IMR-90 (cell line): Measurements from ENCODE around the gene KNTC1. TPM values are rescaled to one million over a fixed set of nuclear protein-coding genes. Genes with fewer than 3 reads are reported as not detected.
A peak's percentile ranks its signal among the peaks of the same experiment; 100 is the strongest.

Source experiments
- ATAC-seq: fragments of 200-7000 bp; cut with Tn5 transposase; 2 replicates; pipeline ENCODE4 v1.9.1; 2020; ENCODE audit warnings: low read depth, mild to moderate bottlenecking, moderate library complexity
- BruUV-seq: library from RNA; stranded (reverse); fragments of 400-500 nt; replicated peaks from 2 replicates; lab custom pipeline; 2021; lab: Mats Ljungman, UMichigan
- CTCF ChIA-PET: fragments of 300-600 bp; formaldehyde crosslinking; extraction: SDS; loops from one replicate; lab custom pipeline; 2021; ENCODE audit warnings: antibody characterized with exemption; lab: Yijun Ruan, JAX
- POLR2A ChIA-PET: fragments of 300-600 bp; sonication (Branson Sonifier 250); formaldehyde crosslinking; loops from one replicate; lab custom pipeline; 2022; ENCODE audit warnings: antibody characterized with exemption; ENCODE audit not compliant: unreplicated experiment; lab: Charles Lee
- DNase-seq: peaks from one replicate; pipeline ENCODE4 v3.0.0; 2013
- H2AFZ ChIP-seq: replicated peaks from 2 replicates; pipeline ENCODE3; 2013; ENCODE audit warnings: low read length, mild to moderate bottlenecking; ENCODE audit not compliant: poor library complexity
- H2AK5ac ChIP-seq: 2 replicates; pipeline ENCODE4 v1.6.1; 2013; ENCODE audit warnings: low read depth, low read length, inconsistent platforms
- H2AK9ac ChIP-seq: replicated peaks from 2 replicates; pipeline ENCODE3; 2013; ENCODE audit warnings: mild to moderate bottlenecking, low read depth, low read length, moderate library complexity; ENCODE audit not compliant: poor library complexity
- H2BK120ac ChIP-seq: 2 replicates; pipeline ENCODE4 v1.6.1; 2013; ENCODE audit warnings: low read depth, low read length, inconsistent platforms
- H2BK15ac ChIP-seq: 3 replicates; pipeline ENCODE4 v1.6.1; 2013; ENCODE audit warnings: low read depth, low read length, inconsistent platforms
- H2BK20ac ChIP-seq: 2 replicates; pipeline ENCODE4 v1.6.1; 2013; ENCODE audit warnings: low read depth, mild to moderate bottlenecking, inconsistent platforms, low read length, moderate library complexity
- H2BK5ac ChIP-seq: 2 replicates; pipeline ENCODE4 v1.6.1; 2013; ENCODE audit warnings: mild to moderate bottlenecking, low read depth, low read length, inconsistent platforms; ENCODE audit not compliant: poor library complexity, severe bottlenecking
- H3K14ac ChIP-seq: replicated peaks from 2 replicates; pipeline ENCODE4 v1.6.1; 2013; ENCODE audit warnings: low read depth, low read length, inconsistent platforms
- H3K18ac ChIP-seq: 2 replicates; pipeline ENCODE4 v1.6.1; 2013; ENCODE audit warnings: low read depth, low read length, control low read depth
- H3K23ac ChIP-seq: 2 replicates; pipeline ENCODE4 v1.6.1; 2013; ENCODE audit warnings: low read depth, low read length, inconsistent platforms
- H3K27ac ChIP-seq: 2 replicates; pipeline ENCODE4 v1.5.1; 2013; ENCODE audit warnings: mild to moderate bottlenecking, control low read depth, low read length; ENCODE audit not compliant: insufficient read depth
- H3K27me3 ChIP-seq: 2 replicates; pipeline ENCODE4 v1.6.1; 2013; ENCODE audit warnings: low read length; ENCODE audit not compliant: control insufficient read depth, insufficient read depth
- H3K36me3 ChIP-seq: 2 replicates; pipeline ENCODE4 v1.6.1; 2013; ENCODE audit warnings: low read length, mixed read lengths; ENCODE audit not compliant: control insufficient read depth, insufficient read depth
- H3K4ac ChIP-seq: 2 replicates; pipeline ENCODE4 v1.6.1; 2013; ENCODE audit warnings: low read depth, low read length, inconsistent platforms
- H3K4me1 ChIP-seq: 2 replicates; pipeline ENCODE4 v1.6.1; 2013; ENCODE audit warnings: low read length, mixed read lengths; ENCODE audit not compliant: control insufficient read depth, insufficient read depth
- H3K4me2 ChIP-seq: 2 replicates; pipeline ENCODE4 v1.6.1; 2013; ENCODE audit warnings: low read depth, mild to moderate bottlenecking, control low read depth, low read length, moderate library complexity
- H3K4me3 ChIP-seq: 2 replicates; pipeline ENCODE4 v1.5.1; 2013; ENCODE audit warnings: low read depth, mild to moderate bottlenecking, control low read depth, low read length, moderate library complexity; ENCODE audit not compliant: insufficient read depth
- H3K56ac ChIP-seq: 2 replicates; pipeline ENCODE4 v1.6.1; 2013; ENCODE audit warnings: low read length, inconsistent platforms; ENCODE audit not compliant: insufficient read depth; ENCODE audit errors: extremely low read depth
- H3K79me1 ChIP-seq, 2 experiments: 2 replicates each; pipeline ENCODE4 v1.6.1; 2013; ENCODE audit warnings: low read length in 2 of 2, inconsistent platforms in 1 of 2, low read depth in 1 of 2
- H3K9ac ChIP-seq: 2 replicates; pipeline ENCODE4 v1.6.1; 2013; ENCODE audit warnings: low read depth, low read length, control low read depth
- H3K9me1 ChIP-seq: 2 replicates; pipeline ENCODE4 v1.6.1; 2013; ENCODE audit warnings: low read length, inconsistent platforms; ENCODE audit not compliant: insufficient read depth
- H3K9me3 ChIP-seq: 2 replicates; pipeline ENCODE4 v1.6.1; 2013; ENCODE audit warnings: low read length; ENCODE audit not compliant: control insufficient read depth, insufficient read depth
- H4K20me1 ChIP-seq: 2 replicates; pipeline ENCODE4 v1.6.1; 2013; ENCODE audit warnings: low read length, inconsistent platforms; ENCODE audit not compliant: insufficient read depth
- H4K5ac ChIP-seq: 2 replicates; pipeline ENCODE4 v1.6.1; 2013; ENCODE audit warnings: mild to moderate bottlenecking, low read depth, low read length, control low read depth
- H4K8ac ChIP-seq, 2 experiments: 2 replicates each; pipeline ENCODE4 v1.6.1; 2013; ENCODE audit warnings: low read depth in 2 of 2, low read length in 2 of 2, control low read depth in 1 of 2, inconsistent platforms in 1 of 2
- H4K91ac ChIP-seq: 2 replicates; pipeline ENCODE4 v1.6.1; 2013; ENCODE audit warnings: low read depth, low read length, inconsistent platforms; ENCODE audit not compliant: insufficient read depth
- CEBPB ChIP-seq: IDR thresholded peaks from 2 replicates; pipeline ENCODE4 v1.6.1; 2012; ENCODE audit warnings: low read depth, low read length, improper control_type of control experiment
- MAZ ChIP-seq: IDR thresholded peaks from 2 replicates; pipeline ENCODE4 v1.6.1; 2012; ENCODE audit warnings: low read depth, mild to moderate bottlenecking, low read length, improper control_type of control experiment, moderate library complexity, borderline replicate concordance
- WGBS, 2 experiments: methylation state at CpG; one replicate each; pipeline versions ENCODE4 v1.1.5 to v1.1.7; 2013; ENCODE audit warnings: missing lambda C conversion rate in 2 of 2; ENCODE audit not compliant: insufficient read length in 1 of 2; ENCODE audit errors: extremely low coverage in 2 of 2; 5-methylcytosine and 5-hydroxymethylcytosine counted together
- dilution Hi-C: fragments of 300-500 bp; cut with HindIII; formaldehyde crosslinking; loops from one replicate; pipeline ENCODE4 v1.14.3; 2018; ENCODE audit warnings: low sequenced_read_pairs; ENCODE audit not compliant: unreplicated experiment
- in situ Hi-C: fragments of 300-500 bp; cut with MboI; formaldehyde crosslinking; loops from 3 replicates; pipeline ENCODE4 v1.14.3; 2019; ENCODE audit warnings: low sequenced_read_pairs, inconsistent platforms, mixed read lengths
- intact Hi-C: fragments of 100-400 bp; cut with micrococcal nuclease; formaldehyde crosslinking; loops from 2 replicates; pipeline ENCODE4 v1.10.0; 2022
- polyA plus RNA-seq, 3 experiments: library from polyadenylated mRNA; depleted of rRNA; stranded (reverse); fragments of >200 nt; gene quantifications; 2 replicates each; pipeline ENCODE4 v1.2.3, GENCODE V29; 2012; ENCODE audit warnings: low replicate concordance in 1 of 3
- total RNA-seq: library from RNA; depleted of rRNA; stranded (reverse); fragments of >200 nt; gene quantifications from 2 replicates; pipeline ENCODE4 v1.2.3, GENCODE V29; 2012

The KNTC1 gene
- total and polyA plus RNA-seq, 2 of the 4 experiments (the other 2 are of a cell fraction): 16.6 to 23.7 TPM

- in situ Hi-C loops (no loop called here), dilution Hi-C loops (no loop called here), intact Hi-C loops (no loop called here)
- ATAC-seq (peak; percentile 38), DNase-seq (peak; percentile 24)
- Histone ChIP-seq H3K27ac (no peak overlapping the region), H3K9me1 (0 out of 2 replicates have a peak, but pooled peaks cover 3% of the 10 kb centered on the region), H3K56ac (no peak overlapping the region), H2BK20ac (no peak overlapping the region), H2AK9ac (no peak overlapping the region), H2AK5ac (no peak overlapping the region), H3K4me2 (no peak overlapping the region), H4K20me1 (no peaks in the 10 kb centered on the region), H3K36me3 (peaks cover 3% of the 10 kb centered on the region; the same call in 1 of the 2 replicates), H3K9me3 (no peaks in the 10 kb centered on the region), H3K18ac (no peak overlapping the region), H3K23ac (no peak overlapping the region), H2BK120ac (no peak overlapping the region), H3K27me3 (no peaks in the 10 kb centered on the region), H3K79me1 (no peaks in the 10 kb centered on the region), H4K91ac (no peak overlapping the region), H3K4ac (no peak overlapping the region; the same call in 1 of the 2 replicates), H3K14ac (no peak overlapping the region), H4K5ac (no peak overlapping the region), H3K9ac (no peak overlapping the region), H2AFZ (no peak overlapping the region), H4K8ac (no peak overlapping the region), H2BK15ac (no peak overlapping the region), H3K4me3 (no peak overlapping the region), H2BK5ac (no peak overlapping the region), H3K4me1 (peaks cover 7% of the 10 kb centered on the region; the same call in 1 of the 2 replicates)
- CTCF ChIA-PET: interaction anchor here (0.7 kb wide), 1 partner anchor 627 kb away, joined by 4 read pairs; no protein-coding TSS in a partner anchor
- TF ChIP-seq CEBPB (no peak), MAZ (no peak)
- no TSS peak for BruUV-seq
- WGBS, 2 experiments: 100% methylated on average over 1 of the region's 2 CpGs; no CpG with 5 or more reads in 1 of the 2 experiments
- POLR2A ChIA-PET: no interaction called here
Measured at GRCh38 chr12:122610911-122611310, 83.9 kb downstream of the KNTC1 start.
